GM23248 (cell line): ENCODE measurements around the gene LSR. TPM values are rescaled to one million over a fixed set of nuclear protein-coding genes. Genes with fewer than 3 reads are reported as not detected.
A peak's percentile ranks its signal among the peaks of the same experiment; 100 is the strongest.

Experiments used
- DNase-seq: peaks from one replicate; pipeline ENCODE4 v3.0.0-alpha.2; 2015
- H2AFZ ChIP-seq: fragments of 200-600 bp; sonication (generic); 2 replicates; pipeline ENCODE4 v1.6.1; 2016; ENCODE audit warnings: antibody characterized with exemption
- H3F3A ChIP-seq: fragments of 200-600 bp; sonication (generic); 2 replicates; pipeline ENCODE4 v1.6.1; 2016; ENCODE audit warnings: mild to moderate bottlenecking, antibody characterized with exemption, mixed run types; ENCODE audit not compliant: insufficient read depth
- H3K27ac ChIP-seq: fragments of 200-600 bp; sonication (generic); 2 replicates; pipeline ENCODE4 v1.5.1; 2016; ENCODE audit warnings: mild to moderate bottlenecking
- H3K27me3 ChIP-seq: fragments of 200-600 bp; sonication (generic); replicated peaks from 2 replicates; pipeline ENCODE4 v1.6.1; 2016; ENCODE audit warnings: mild to moderate bottlenecking; ENCODE audit not compliant: insufficient read depth
- H3K36me3 ChIP-seq: fragments of 200-600 bp; sonication (generic); 2 replicates; pipeline ENCODE4 v1.6.1; 2016; ENCODE audit warnings: low read depth, mild to moderate bottlenecking
- H3K4me1 ChIP-seq: fragments of 200-600 bp; sonication (generic); 2 replicates; pipeline ENCODE4 v1.6.1; 2016; ENCODE audit warnings: mild to moderate bottlenecking; ENCODE audit not compliant: insufficient read depth
- H3K4me2 ChIP-seq: fragments of 200-600 bp; sonication (generic); one replicate; pipeline ENCODE4 v1.6.1; 2016; ENCODE audit warnings: mild to moderate bottlenecking; ENCODE audit not compliant: unreplicated experiment
- H3K4me3 ChIP-seq: fragments of 200-600 bp; sonication (generic); 2 replicates; pipeline ENCODE4 v1.5.1; 2016; ENCODE audit warnings: mild to moderate bottlenecking
- H3K79me2 ChIP-seq: fragments of 200-600 bp; sonication (generic); 2 replicates; pipeline ENCODE4 v1.6.1; 2016; ENCODE audit warnings: mild to moderate bottlenecking; ENCODE audit not compliant: insufficient read depth
- H3K9ac ChIP-seq: fragments of 200-600 bp; sonication (generic); 2 replicates; pipeline ENCODE4 v1.6.1; 2016; ENCODE audit warnings: mild to moderate bottlenecking
- H3K9me2 ChIP-seq: fragments of 200-600 bp; sonication (generic); 2 replicates; pipeline ENCODE4 v1.6.1; 2016; ENCODE audit warnings: mixed run types, mild to moderate bottlenecking, moderate library complexity; ENCODE audit not compliant: insufficient read depth
- H3K9me3 ChIP-seq: fragments of 200-600 bp; sonication (generic); one replicate; pipeline ENCODE4 v1.6.1; 2017; ENCODE audit warnings: low read depth
- H4K20me1 ChIP-seq: fragments of 200-600 bp; sonication (generic); 2 replicates; pipeline ENCODE4 v1.6.0; 2016; ENCODE audit not compliant: insufficient read depth
- EZH2 ChIP-seq: fragments of 200-600 bp; sonication (generic); IDR thresholded peaks from 2 replicates; pipeline ENCODE4 v1.6.1; 2018; ENCODE audit warnings: antibody characterized with exemption, mild to moderate bottlenecking; ENCODE audit not compliant: insufficient read depth, poor library complexity, severe bottlenecking
- EZH2phosphoT487 ChIP-seq: fragments of 200-600 bp; sonication (generic); IDR thresholded peaks from 2 replicates; pipeline ENCODE4 v1.6.1; 2018; ENCODE audit warnings: antibody characterized with exemption, moderate library complexity, mild to moderate bottlenecking, low read depth; ENCODE audit not compliant: insufficient read depth
- WGBS, 2 experiments: methylation state at CpG; one replicate each; pipeline ENCODE4 v1.1.6; 2015 to 2017; ENCODE audit warnings: low lambda C conversion rate in 2 of 2, low coverage in 1 of 2; ENCODE audit errors: missing lambda C conversion rate in 2 of 2; 5-methylcytosine and 5-hydroxymethylcytosine counted together
- in situ Hi-C: fragments of 300-500 bp; cut with MboI; formaldehyde crosslinking; loops from 2 replicates; pipeline ENCODE4 v1.15.0; 2020
- polyA plus RNA-seq: library from polyadenylated mRNA; unstranded; fragments of >200 nt; fragmentation: Nextera tagmentation; extraction: Ambion mirVana; gene quantifications from 2 replicates; pipeline ENCODE4 v1.2.1, GENCODE V29; 2016
- total RNA-seq: library from RNA; depleted of rRNA; stranded (reverse); fragments of >200 nt; shearing (Covaris generic); gene quantifications from 2 replicates; pipeline ENCODE4 v1.2.3, GENCODE V29; 2014

The LSR gene
- total and polyA plus RNA-seq, 2 experiments from 2014 or later = 2.7 TPM; not detected in 1

DNA sequence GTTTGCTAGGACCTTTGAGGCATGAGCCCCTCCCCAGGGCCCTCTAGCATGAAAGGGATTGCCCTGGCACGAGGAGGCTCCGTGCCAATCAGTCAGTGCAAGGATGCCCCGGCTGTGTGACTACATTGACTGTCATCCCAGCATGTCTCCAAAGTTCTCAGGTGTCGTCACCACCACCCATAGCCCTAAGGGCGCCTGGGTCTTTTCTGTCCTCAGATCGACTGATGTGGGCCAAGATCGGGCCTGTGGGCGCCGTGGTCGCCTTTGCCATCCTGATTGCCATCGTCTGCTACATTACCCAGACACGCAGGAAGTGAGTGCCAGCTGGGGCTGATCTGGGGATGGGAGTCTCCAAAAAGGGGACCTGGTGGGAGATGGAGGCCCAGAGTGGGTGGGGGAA is 61.5 kb downstream of the LSR start:
- Histone ChIP-seq H3K4me3 (no peak overlapping the region), H4K20me1 (no peaks in the 10 kb centered on the region), H3K9me3 (no peaks in the 10 kb centered on the region), H2AFZ (no peak overlapping the region), H3K36me3 (no peaks in the 10 kb centered on the region), H3K9ac (no peak overlapping the region), H3F3A (no peaks in the 10 kb centered on the region), H3K4me2 (no peak overlapping the region), H3K27me3 (no peaks in the 10 kb centered on the region), H3K79me2 (no peaks in the 10 kb centered on the region), H3K9me2 (no peaks in the 10 kb centered on the region), H3K27ac (no peak overlapping the region), H3K4me1 (no peaks in the 10 kb centered on the region)
- 91 to 92% methylated on average over 12 of the region's 12 CpGs for WGBS, 2 experiments
- in situ Hi-C loops = no loop called here
- no peak for TF ChIP-seq EZH2phosphoT487
- no peak for DNase-seq

DNA sequence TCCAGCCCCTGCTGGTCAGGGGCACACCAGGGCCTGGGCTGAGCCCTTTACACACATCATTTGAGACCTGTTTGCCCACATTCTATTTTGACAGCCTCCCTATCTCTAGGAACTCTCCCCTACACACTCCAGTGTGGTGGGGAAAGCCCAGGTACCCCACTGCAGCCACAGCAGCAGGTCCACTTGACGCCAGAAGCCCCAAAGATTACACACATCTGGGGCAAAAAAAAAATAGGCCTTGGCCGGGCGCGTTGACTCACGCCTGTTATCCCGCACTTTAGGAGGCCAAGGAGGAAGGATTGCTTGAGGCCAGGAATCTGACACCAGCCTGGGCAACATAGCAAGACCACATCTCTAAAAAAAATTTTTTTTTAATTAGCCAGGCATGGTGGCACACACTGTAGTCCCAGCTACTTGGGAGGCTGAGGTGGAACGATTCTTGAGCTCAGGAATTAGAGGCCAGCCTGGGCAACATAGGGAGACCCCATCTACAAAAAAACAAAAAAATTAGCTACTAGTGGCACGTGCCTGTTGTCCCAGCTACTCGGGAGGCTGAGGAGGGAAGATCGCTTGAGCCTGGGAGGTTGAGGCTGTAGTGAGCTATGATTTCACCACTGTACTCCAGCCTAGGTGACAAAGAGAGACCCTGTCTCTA is 62.1 kb downstream of the LSR start:
- TF ChIP-seq EZH2phosphoT487 (no peak), EZH2 (no peak)
- Histone ChIP-seq H3K79me2 (no peaks in the 10 kb centered on the region), H3K4me1 (no peaks in the 10 kb centered on the region), H3K9me2 (no peaks in the 10 kb centered on the region), H3K27me3 (no peaks in the 10 kb centered on the region), H3F3A (no peaks in the 10 kb centered on the region), H3K9me3 (no peaks in the 10 kb centered on the region), H3K36me3 (no peaks in the 10 kb centered on the region), H2AFZ (no peak overlapping the region), H3K9ac (no peak overlapping the region), H3K27ac (no peak overlapping the region), H3K4me3 (no peak overlapping the region), H3K4me2 (no peak overlapping the region), H4K20me1 (no peaks in the 10 kb centered on the region)
- in situ Hi-C loops = no loop called here
- no peak for DNase-seq
- WGBS, 2 experiments = 74 to 78% methylated on average over 10 of the region's 10 CpGs

DNA sequence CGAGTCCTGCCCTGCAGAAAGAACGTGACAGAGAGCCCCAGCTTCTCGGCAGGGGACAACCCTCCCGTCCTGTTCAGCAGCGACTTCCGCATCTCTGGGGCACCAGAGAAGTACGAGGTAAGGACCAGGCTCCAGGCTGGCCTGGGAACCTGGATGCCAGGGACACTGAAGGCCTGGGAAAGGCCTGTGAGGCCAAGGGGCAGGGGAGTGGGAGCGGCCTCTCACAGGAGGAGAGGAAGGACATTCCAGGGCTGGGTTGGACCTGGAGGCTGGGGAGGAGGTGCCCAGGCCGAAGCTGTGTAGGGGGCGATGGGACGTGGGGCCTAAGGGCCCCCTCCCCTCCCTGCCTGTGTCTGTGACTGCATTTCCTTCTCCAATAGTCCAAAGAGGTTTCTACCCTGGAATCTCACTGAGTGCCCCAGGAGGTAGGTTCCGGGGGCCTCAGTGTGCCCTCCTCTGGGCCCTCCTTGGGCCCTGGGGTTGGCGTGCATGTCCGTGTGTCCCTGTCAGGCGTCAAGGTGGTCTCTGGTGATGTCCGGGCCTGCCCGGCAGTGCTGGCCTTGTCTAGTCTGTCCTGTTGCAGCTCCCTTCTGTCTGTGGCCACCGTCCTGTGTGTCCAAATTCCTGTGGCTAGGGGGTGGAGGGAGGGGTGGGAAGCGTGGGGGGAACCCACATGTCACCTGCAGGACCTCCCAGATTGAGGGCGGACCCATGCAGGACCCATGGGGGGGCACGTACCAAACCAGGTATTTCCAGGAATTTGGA is 63.3 kb downstream of the LSR start:
- no peaks in the 10 kb centered on the region for H3F3A ChIP-seq
- no peak for DNase-seq
- H3K4me2 ChIP-seq = no peak overlapping the region
- no peak overlapping the region for H3K27ac ChIP-seq
- in situ Hi-C loops = no loop called here
- no peaks in the 10 kb centered on the region for H3K4me1 ChIP-seq
- H3K79me2 ChIP-seq = no peaks in the 10 kb centered on the region
- no peaks in the 10 kb centered on the region for H4K20me1 ChIP-seq
- no peaks in the 10 kb centered on the region for H3K9me2 ChIP-seq
- H3K9ac ChIP-seq = no peak overlapping the region
- no peak overlapping the region for H2AFZ ChIP-seq
- no peak for TF ChIP-seq EZH2
- TF ChIP-seq EZH2phosphoT487 = no peak
- H3K9me3 ChIP-seq = no peaks in the 10 kb centered on the region
- WGBS, 2 experiments = 82 to 86% methylated on average over 19 to 21 of the region's 21 CpGs
- no peak overlapping the region for H3K4me3 ChIP-seq
- no peaks in the 10 kb centered on the region for H3K27me3 ChIP-seq
- H3K36me3 ChIP-seq = no peaks in the 10 kb centered on the region

DNA sequence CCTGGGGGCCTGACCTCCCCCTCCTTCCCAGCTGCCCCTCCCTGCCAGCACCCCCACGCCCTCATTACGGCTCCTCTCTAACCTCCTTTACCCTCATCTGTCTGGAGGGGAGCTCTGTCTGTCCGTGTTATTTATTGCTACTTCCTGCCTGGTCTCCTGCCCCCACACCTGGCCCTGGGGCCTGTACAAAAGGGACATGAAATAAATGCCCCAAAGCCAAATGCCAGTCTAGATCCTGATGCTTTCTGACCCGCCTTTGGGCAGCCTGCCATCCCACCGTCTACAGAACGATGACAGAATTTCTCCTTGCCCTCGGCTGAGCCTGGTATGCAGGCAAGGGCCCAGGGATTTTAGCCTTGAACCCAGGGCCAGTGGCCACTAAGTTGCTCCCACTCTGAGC is 64.8 kb downstream of the LSR start:
- TF ChIP-seq EZH2 (no peak), EZH2phosphoT487 (no peak)
- no peak overlapping the region for H3K9ac ChIP-seq
- H3K4me1 ChIP-seq = peaks cover 2% of the 10 kb centered on the region
- H4K20me1 ChIP-seq = no peaks in the 10 kb centered on the region
- H3K79me2 ChIP-seq = no peaks in the 10 kb centered on the region
- H3K27ac ChIP-seq = no peak overlapping the region
- DNase-seq = peak; percentile 41
- no peaks in the 10 kb centered on the region for H3F3A ChIP-seq
- no peak overlapping the region for H2AFZ ChIP-seq
- H3K4me3 ChIP-seq = no peak overlapping the region
- no peaks in the 10 kb centered on the region for H3K9me2 ChIP-seq
- no peaks in the 10 kb centered on the region for H3K9me3 ChIP-seq
- H3K27me3 ChIP-seq = no peaks in the 10 kb centered on the region
- H3K36me3 ChIP-seq = no peaks in the 10 kb centered on the region
- WGBS, 2 experiments = 19 to 26% methylated on average over 5 to 7 of the region's 7 CpGs
- in situ Hi-C loops = no loop called here
- H3K4me2 ChIP-seq = no peak overlapping the region
